Endodermal cell (in vitro differentiated cells): ENCODE data around the gene MYEF2. TPM values are rescaled to one million over a fixed set of nuclear protein-coding genes. Genes with fewer than 3 reads are reported as not detected.

Experiments used
- DNase-seq: peaks from one replicate; pipeline ENCODE4 v3.0.0-alpha.2; 2017
- H3K27ac ChIP-seq: 2 replicates; pipeline ENCODE4 v1.5.1; 2013; ENCODE audit warnings: mild to moderate bottlenecking, low read depth, low read length, moderate library complexity
- H3K27me3 ChIP-seq: 2 replicates; pipeline ENCODE4 v1.6.1; 2013; ENCODE audit warnings: mild to moderate bottlenecking, low read length, moderate library complexity; ENCODE audit not compliant: insufficient read depth, control insufficient read depth, poor library complexity, severe bottlenecking
- H3K36me3 ChIP-seq: 2 replicates; pipeline ENCODE4 v1.7.0; 2013; ENCODE audit warnings: mild to moderate bottlenecking, low read length, moderate library complexity; ENCODE audit not compliant: control insufficient read depth, insufficient read depth
- H3K4me1 ChIP-seq: one replicate; pipeline ENCODE4 v1.7.0; 2013; ENCODE audit warnings: low read length; ENCODE audit not compliant: control insufficient read depth, insufficient read depth
- H3K4me3 ChIP-seq: 2 replicates; pipeline ENCODE4 v1.5.1; 2013; ENCODE audit warnings: mild to moderate bottlenecking, low read length, moderate library complexity
- H3K9ac ChIP-seq: 2 replicates; pipeline ENCODE4 v1.6.1; 2013; ENCODE audit warnings: mild to moderate bottlenecking, low read length, moderate library complexity; ENCODE audit not compliant: poor library complexity, severe bottlenecking; ENCODE audit errors: extremely low read depth
- H3K9me3 ChIP-seq: 2 replicates; pipeline ENCODE4 v1.6.1; 2013; ENCODE audit warnings: mild to moderate bottlenecking, low read length, moderate library complexity; ENCODE audit not compliant: control insufficient read depth
- H3K27ac Mint-ChIP-seq: 2 replicates; pipeline ENCODE4 v1.8.0; 2020; ENCODE audit warnings: mixed read lengths
- H3K27me3 Mint-ChIP-seq: 2 replicates; pipeline ENCODE4 v1.8.0; 2021; ENCODE audit warnings: mild to moderate bottlenecking, mixed read lengths; ENCODE audit not compliant: insufficient read depth
- H3K36me3 Mint-ChIP-seq: 2 replicates; pipeline ENCODE4 v1.8.0; 2020; ENCODE audit warnings: low read depth, mixed read lengths
- H3K4me1 Mint-ChIP-seq: 2 replicates; pipeline ENCODE4 v1.8.0; 2020; ENCODE audit warnings: mixed read lengths
- H3K4me3 Mint-ChIP-seq: 2 replicates; pipeline ENCODE4 v1.8.0; 2020; ENCODE audit warnings: mild to moderate bottlenecking, moderate library complexity, mixed read lengths
- H3K9me3 Mint-ChIP-seq: 2 replicates; pipeline ENCODE4 v1.8.0; 2020; ENCODE audit warnings: mild to moderate bottlenecking, mixed read lengths
- WGBS, 2 experiments: methylation state at CpG; one replicate each; pipeline versions ENCODE4 v1.1.5 to v1.1.7; 2013; ENCODE audit warnings: missing lambda C conversion rate in 2 of 2, mixed read lengths in 1 of 2; ENCODE audit not compliant: insufficient coverage in 1 of 2, insufficient read length in 1 of 2; 5-methylcytosine and 5-hydroxymethylcytosine counted together
- total RNA-seq, 2 donors: library from RNA; stranded (reverse); fragmentation: NEBNext Ultra II Directional in 1 of 2; extraction: Animal tissue kit (Norgen Biotek cat#: 25700) in 1 of 2; gene quantifications; 2 replicates in 1 of 2; 3 replicates in 1 of 2; pipeline ENCODE4 v1.2.1, GENCODE V29; 2021
- TF ChIP-seq, protein P1 (sequence below): fragments of 200-600 bp; sonication (generic); conservative IDR thresholded peaks from 2 replicates; pipeline ENCODE4 v1.5.0; 2021; ENCODE audit warnings: antibody characterized with exemption, mild to moderate bottlenecking

Gene MYEF2
- total RNA-seq, 2 donors from 2014 or later: 58.2 to 91.2 TPM

DNA sequence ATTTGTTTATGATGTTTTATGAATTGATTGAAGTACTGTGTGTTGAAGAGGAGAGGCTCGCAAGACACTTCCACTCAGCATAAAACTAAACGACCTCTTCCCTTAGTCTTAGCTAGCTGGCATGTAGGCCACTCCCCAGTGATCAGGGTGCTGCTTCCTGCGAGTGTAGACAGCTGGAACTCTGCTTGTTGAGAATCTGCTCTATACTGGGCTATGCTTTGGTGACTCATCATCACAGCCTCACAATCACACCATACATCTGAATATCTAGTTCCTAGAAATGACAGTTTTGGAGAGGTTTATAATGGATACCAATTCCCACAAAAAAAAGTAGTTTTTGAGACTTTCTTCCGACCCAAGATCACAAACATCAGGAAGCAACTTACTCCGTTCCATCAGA lies 58.8 kb downstream of the MYEF2 start:
- Mint-ChIP-seq H3K4me1 (no peaks in the 10 kb centered on the region), H3K27ac (no peak overlapping the region), H3K4me3 (no peak overlapping the region), H3K36me3 (no peaks in the 10 kb centered on the region), H3K27me3 (no peaks in the 10 kb centered on the region), H3K9me3 (no peaks in the 10 kb centered on the region)
- Histone ChIP-seq H3K9ac (no peak overlapping the region), H3K4me3 (no peak overlapping the region), H3K36me3 (no peaks in the 10 kb centered on the region), H3K4me1 (no peaks in the 10 kb centered on the region), H3K27me3 (no peaks in the 10 kb centered on the region), H3K9me3 (no peaks in the 10 kb centered on the region), H3K27ac (no peak overlapping the region)
- TF ChIP-seq, protein P1, sequence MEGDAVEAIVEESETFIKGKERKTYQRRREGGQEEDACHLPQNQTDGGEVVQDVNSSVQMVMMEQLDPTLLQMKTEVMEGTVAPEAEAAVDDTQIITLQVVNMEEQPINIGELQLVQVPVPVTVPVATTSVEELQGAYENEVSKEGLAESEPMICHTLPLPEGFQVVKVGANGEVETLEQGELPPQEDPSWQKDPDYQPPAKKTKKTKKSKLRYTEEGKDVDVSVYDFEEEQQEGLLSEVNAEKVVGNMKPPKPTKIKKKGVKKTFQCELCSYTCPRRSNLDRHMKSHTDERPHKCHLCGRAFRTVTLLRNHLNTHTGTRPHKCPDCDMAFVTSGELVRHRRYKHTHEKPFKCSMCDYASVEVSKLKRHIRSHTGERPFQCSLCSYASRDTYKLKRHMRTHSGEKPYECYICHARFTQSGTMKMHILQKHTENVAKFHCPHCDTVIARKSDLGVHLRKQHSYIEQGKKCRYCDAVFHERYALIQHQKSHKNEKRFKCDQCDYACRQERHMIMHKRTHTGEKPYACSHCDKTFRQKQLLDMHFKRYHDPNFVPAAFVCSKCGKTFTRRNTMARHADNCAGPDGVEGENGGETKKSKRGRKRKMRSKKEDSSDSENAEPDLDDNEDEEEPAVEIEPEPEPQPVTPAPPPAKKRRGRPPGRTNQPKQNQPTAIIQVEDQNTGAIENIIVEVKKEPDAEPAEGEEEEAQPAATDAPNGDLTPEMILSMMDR: no peak
- 90 to 100% methylated on average over 2 to 5 of the region's 5 CpGs for WGBS, 2 experiments
- DNase-seq: no peak

DNA sequence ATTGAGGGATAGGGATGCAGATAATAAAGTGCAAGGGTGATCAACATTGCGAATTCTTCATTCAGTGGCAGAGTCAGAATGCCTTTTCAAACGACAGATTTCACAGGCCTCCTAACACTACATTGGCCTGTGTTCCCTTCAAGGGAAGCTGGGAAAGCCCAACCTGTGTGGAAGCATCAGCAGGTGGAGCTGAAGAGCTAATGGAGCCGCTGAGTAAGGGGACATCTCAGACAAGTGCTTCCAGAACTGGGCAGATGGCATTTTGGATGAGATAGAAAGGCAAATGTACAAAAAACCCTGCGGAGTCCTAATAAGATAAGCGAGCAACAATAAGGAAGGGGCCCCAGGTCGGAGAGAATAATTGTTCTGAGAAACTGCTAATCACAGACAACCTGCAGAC lies 65.9 kb downstream of the MYEF2 start:
- Histone ChIP-seq H3K27me3 (no peaks in the 10 kb centered on the region), H3K27ac (no peak overlapping the region), H3K9me3 (no peaks in the 10 kb centered on the region), H3K4me3 (no peak overlapping the region), H3K9ac (no peak overlapping the region), H3K4me1 (no peaks in the 10 kb centered on the region), H3K36me3 (no peaks in the 10 kb centered on the region)
- WGBS, 2 experiments: 29 to 31% methylated on average over 5 to 6 of the region's 6 CpGs
- Mint-ChIP-seq H3K27me3 (peaks cover 2% of the 10 kb centered on the region), H3K36me3 (no peaks in the 10 kb centered on the region), H3K9me3 (no peaks in the 10 kb centered on the region), H3K27ac (no peak overlapping the region), H3K4me1 (no peaks in the 10 kb centered on the region), H3K4me3 (no peak overlapping the region)
- DNase-seq: peak; percentile 88
- TF ChIP-seq, protein P1: peak; percentile 78

DNA sequence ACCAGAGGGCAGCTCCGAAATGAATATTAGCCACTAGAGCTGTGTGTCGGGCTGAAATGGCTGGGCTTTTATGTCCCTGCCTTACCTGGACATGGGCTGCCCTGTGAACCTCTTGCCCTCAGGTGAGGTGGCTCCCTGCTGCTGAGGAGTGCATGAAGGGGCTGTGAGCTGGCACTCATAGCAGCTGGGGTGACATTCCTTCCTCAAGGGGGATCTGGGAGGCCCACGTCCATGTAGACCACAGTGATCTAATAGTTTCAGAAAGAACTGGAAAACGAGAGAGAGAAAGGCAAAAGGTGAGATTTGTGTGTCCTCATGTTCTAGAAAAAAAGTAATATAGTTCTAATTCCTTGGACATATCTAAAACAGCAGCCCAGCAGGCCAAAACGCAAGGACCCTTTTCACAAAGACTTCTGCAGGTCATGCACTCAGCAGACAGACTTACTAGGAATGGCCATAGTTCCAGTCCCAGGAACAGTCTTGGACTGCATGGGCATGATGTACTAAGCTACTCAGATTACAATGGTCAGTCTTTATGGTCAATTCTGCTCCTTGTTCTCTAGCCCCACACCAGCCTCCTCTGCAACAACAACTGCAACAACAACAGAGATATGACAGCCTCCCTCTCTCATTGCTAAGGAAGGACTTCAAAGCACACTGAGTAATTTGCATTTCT lies 68.1 kb downstream of the MYEF2 start:
- H3K27me3 Mint-ChIP-seq: peaks cover 2% of the 10 kb centered on the region
- Histone ChIP-seq H3K27me3 (no peaks in the 10 kb centered on the region), H3K36me3 (no peaks in the 10 kb centered on the region), H3K4me1 (no peaks in the 10 kb centered on the region), H3K27ac (no peak overlapping the region), H3K9me3 (no peaks in the 10 kb centered on the region), H3K9ac (no peak overlapping the region), H3K4me3 (no peak overlapping the region)
- no peak overlapping the region for H3K27ac Mint-ChIP-seq
- WGBS, 2 experiments: 89 to 90% methylated on average over 4 to 5 of the region's 5 CpGs
- H3K4me3 Mint-ChIP-seq: no peak overlapping the region
- DNase-seq: peak; percentile 74
- H3K36me3 Mint-ChIP-seq: no peaks in the 10 kb centered on the region
- H3K9me3 Mint-ChIP-seq: no peaks in the 10 kb centered on the region
- TF ChIP-seq, protein P1: peak; percentile 70
- H3K4me1 Mint-ChIP-seq: no peaks in the 10 kb centered on the region
